Activated CD4-positive, alpha-beta T cell treated with anti-CD3 and anti-CD28 coated beads, Interleukin-2, amount 50 U/mL, for 48 hours (primary cell): ENCODE data around the gene LBX2.
A peak's percentile ranks its signal among the peaks of the same experiment; 100 is the strongest.

Experiments
- DNase-seq, 2 experiments: peaks; one replicate each; pipeline ENCODE4 v3.0.0-alpha.2; 2020

The LBX2 gene

DNA sequence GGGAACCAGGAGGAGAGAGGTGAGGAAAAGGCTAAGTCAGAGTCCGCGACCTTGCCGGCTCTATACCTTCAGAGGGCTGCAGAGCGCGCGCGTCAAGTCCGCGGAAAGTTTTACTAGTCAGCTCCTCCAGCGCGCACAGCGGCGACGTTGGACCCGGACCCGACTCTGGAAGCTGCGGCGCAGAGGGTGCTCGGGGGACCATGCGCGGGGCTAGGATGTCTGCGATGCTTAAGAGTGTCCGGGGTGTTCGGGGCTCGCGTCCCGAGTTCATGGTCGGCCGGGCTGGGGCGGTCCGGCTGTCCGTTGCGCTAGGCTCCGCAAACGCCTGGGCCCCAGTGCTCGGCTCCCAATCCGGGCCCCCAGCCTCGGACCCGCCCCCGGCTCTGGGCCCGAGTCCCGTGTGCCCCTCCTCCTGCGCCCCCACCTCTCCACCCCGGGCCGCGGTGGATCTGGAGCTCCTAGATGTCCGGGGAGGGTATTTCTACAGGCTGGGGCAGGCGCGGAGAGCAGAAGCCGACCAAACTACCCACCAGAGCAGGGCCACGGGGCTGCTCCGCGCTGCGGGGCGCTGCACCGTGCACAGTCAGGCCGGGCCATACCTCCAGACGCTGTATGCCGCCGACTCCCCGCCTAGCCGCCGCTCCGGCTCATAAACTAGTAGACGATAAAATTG lies at the start of gene LBX2:
Gene LBX2, minus strand, starts transcription at position 337 of the 673 bp plus-strand sequence. Its CDS starts 66 bp downstream, at position 271.
- peak; percentile 52 to 61 for DNase-seq

DNA sequence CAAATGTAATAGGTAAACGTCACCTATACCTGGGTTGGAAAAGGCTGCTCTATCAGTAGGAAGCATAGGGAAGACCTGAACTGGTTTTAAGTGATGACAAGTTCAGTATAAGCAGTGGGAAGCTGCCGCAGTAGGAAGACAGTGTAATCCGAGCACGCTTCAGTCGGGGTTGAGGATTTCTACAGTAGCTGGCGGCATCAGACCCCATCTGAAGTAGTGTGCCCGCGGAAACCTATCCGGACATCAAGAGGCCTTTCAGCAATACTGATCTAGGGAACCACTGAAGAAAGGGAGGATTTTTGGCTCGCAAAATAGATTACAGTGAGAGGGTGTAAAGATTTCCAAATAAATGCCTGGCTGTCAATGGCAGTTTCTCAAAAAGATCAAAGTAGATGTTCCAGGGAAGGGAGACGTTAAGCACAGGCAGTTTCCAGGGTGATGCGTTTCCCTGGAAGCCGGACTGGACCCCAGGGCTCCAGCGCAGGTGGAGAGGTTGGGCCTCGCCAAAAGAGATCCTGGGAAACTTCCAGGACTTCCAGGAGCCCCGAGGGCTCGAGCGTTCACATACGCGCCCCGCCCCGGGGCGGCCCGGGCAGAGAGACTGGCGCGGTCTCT lies 49.0 kb upstream of the LBX2 start:
- DNase-seq, result no peak

DNA sequence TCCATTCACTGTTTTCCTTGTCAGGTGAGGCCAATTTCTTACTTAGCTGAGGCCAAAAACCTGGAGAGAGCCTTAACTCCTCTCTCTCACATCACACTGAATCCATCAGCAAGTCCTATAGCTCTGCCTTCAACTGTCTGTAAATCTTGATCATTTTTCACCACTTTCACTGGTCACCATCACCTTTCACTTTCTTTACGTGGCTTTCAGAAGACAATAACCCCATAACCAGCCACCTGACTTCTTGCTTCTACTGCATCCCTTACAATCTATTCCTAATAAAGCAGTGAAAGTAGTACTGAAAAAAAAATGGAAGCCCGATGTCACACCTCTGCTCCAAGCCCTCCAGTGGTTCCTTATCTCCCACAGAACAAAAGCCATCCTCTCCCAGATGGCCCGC lies 46.6 kb upstream of the LBX2 start:
- DNase-seq, result no peak

GRCh38 chr2:74544634-74545033 lies 45.2 kb upstream of the LBX2 start:
- no peak for DNase-seq

GRCh38 chr2:74542978-74543377 lies 43.6 kb upstream of the LBX2 start:
- no peak for DNase-seq

DNA sequence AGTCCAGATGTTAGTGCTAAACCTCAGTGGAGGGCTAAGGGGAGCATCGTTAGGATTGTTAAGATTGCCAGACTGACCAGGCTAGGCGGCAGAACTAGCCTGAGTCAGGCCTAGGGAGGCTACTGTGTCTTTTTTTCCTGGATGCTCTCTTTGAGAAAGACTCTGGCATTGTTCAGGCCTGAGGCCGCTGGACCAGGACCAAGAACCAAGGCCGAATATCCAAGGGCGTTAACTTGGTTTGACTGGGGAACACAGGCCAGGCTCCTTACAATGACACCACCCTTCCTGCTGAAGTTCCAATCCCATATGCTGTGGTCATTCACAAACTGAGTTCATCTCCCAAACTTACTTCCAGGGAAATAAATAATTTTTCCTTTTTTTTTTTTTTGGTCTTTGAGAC lies 40.9 kb upstream of the LBX2 start:
- DNase-seq, result no peak

DNA sequence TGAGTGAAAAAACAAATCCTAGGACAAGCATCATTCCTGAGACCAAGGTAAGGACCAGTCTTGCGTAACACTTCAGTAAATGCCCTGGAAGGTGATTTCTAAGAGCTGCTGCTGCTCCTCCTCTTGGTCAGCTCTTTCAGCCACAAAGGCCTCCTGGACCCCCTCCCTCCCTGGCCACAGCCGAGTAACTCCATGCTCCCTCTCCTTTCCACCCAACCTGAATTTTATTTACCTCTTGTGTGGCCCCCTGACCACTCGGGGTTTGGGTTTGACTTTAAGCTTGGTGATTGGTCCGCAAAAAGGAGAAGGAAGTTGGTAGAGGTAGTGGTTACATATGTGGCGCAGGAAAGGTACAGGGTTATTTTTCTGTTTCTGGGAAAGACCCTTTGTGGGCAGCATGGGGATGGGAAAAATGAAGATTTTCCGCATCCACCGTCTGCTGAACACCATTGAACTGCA lies 39.5 kb upstream of the LBX2 start:
- no peak for DNase-seq

DNA sequence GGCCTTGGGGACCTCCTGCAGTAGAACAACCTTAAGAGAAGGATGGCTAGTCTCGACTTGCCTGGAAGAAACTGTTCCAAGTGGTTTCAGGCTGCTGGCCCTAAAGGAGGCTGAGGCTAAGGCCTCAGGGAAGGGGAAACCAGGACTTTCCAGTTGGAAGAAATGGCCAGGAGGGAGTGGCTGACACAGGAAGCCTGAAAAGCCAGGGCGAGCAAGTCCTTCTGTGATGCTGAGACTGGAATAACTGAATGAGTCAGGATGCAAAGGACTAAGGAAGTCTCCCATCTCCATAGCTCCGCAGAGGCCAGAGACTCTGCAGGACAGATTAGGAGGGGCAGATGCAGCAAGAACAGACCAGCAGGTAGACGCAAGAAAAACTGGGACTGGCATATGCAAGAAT lies 37.7 kb upstream of the LBX2 start:
- no peak for DNase-seq

DNA sequence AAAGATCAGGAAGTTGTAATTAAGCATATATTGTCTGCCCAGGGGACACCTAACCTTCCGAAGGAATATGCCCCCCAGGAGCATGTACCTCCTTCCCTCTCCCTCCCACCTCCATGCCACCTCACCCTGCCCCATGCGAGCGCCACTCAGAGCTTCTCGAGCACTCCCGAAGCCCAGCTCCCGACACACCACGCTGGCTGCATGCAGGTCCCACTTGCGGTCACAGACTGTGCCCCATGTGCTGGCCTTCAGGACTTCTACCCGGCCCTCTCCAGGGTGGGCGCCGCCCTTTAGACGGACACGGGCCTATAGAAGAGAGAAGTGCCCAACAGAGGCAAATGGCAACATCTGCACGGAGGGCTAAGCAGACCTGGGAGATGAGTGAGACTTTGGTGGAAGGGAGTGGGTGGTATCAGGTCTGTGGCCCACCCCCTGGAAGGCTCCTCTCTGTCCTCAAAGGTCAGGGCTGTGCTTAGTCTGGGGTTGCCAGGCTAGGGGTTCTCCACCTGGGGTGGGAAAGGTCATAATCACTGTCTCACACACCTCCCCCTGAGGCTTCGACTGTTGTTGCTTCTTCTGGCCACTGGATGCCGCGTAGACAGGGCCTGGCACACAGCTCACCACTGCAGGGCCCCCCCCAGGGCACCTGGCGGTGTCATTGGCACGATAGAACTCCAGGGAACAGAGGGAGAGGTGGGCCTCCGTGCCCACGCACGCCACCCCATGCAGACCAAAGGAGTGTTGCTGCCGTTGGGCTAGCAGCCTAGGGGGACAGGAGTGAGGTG lies 37.0 kb upstream of the LBX2 start:
- DNase-seq, result no peak

DNA sequence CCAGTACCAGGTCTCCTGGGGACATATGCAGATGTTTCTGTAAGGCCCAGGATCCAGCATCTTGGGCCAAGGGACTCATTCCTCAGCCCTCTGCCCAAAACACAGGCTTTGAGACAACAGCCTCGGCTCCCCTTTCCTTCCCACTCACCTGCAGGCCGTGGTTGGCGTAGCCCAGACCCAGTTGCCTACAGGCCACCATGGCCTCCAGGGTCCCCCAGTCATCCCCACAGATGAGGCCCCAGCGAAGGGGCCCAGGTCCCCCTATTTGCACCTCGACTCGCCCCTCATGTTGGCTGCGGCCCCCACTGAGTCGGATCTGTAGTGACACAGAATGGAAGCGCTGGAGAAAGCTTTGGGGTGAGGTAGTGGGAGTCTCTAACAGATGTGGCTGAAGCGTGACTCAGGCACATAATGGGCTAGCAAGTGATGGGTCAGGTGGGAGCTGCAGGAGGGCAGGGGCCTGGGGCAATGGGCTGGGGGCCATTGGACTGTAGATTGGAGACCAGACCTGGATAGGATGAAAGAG lies 36.1 kb upstream of the LBX2 start:
- no peak for DNase-seq

- DNase-seq, result no peak
Measured at GRCh38 chr2:74534411-74534810, 35.0 kb upstream of the LBX2 start.

DNA sequence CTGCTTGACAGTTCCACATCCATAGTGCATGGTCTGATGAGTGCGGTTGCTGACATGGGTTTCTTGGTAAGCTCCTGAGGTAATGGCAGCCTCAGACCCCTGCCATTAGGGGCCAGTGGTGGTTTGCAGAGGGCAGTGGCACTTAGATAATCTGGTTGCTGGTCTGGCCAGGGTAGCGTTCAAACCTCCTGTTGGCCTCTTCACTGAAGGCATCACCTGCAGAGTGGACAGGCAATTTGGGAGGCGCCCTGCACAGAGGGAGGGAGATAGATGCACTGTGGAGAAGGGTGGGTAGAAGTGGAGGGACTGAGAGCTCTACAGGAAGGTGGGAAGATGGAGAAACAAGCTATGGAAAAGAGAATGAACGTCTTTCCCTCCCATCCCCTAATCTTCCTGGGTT lies 34.1 kb upstream of the LBX2 start:
- DNase-seq, result no peak

GRCh38 chr2:74532222-74532621 lies 32.8 kb upstream of the LBX2 start:
- no peak for DNase-seq

DNA sequence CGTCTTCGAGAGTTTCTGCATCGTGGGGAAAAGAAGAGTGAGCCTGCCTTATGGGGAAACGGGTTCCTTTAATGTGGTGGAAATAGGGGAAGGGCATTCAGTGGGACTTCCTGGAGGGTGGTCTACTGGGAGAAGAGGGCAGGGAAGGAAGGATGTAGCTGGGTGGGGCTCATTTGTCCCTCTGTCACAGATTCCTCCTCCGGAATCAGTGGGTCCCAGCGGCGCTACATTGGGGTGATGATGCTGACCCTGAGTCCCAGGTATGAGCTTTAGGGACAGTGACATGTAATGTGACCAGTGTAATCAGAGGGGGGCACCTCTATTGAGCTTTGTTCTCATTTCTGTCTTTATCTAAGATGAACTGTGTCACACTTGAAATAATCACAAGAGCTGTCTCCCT lies 32.3 kb upstream of the LBX2 start:
- DNase-seq, result no peak

GRCh38 chr2:74530239-74531187 lies 31.1 kb upstream of the LBX2 start:
- peak; percentile 57 to 68 for DNase-seq

GRCh38 chr2:74529357-74530238 lies 30.2 kb upstream of the LBX2 start, which contains the start of the genes AUP1 and HTRA2:
Gene AUP1, minus strand, starts transcription at chr2:74529706. Its CDS starts 77 bp downstream, at chr2:74529629.
Gene HTRA2, plus strand, starts transcription at chr2:74529933. Its CDS starts 74 bp downstream, at chr2:74530007.
- DNase-seq, result peak; percentile 94 to 96

- DNase-seq, result peak in 1 of 2 experiments; percentile 24
Measured at GRCh38 chr2:74528600-74529356, 29.4 kb upstream of the LBX2 start.

DNA sequence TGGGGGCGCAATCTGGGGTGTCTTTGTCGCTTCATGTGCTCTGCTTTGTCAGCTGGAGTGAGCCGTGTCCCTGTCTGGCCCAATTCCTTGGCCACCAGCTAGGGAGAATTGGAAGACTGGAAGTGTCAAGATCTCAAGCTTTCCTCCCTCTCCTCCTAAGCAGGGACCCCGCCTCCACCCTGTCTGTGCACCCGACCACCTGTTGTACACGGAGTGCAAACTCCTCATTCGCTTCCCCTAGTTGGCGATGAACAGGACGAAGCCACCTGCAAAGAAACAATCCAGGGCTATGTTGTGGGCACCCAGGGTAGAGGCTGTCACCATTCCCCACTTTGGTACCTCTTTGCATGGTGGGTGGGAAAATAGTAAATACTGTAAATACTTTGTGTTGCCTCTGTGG lies 28.3 kb upstream of the LBX2 start:
- no peak for DNase-seq

DNA sequence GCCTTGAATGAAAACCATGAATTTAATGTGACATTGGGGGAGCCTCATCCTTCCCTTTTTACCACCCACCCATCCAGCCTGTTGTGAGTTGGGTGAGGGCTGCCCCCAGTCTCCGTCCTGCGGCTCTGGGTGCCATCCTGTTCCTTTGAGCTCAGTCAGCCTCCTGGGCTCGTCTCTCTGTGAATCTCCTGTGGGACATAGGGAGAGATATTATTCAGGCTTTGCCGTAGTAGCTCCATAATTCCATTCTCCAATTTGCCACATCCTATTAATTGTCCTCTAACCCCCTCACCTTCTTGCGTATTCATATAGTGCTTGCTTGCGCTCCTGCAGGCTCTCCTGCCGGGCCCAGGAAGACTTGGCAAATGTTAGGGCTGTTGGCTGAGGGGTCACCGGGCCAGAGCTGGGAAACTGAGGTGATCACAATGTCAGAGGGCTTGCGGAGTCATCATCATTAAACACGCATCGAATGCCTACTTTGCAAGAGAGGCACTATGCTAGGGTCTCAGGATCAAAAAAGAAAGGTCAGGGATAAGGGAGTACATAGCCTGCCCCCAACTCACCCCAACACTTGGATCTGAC lies 27.3 kb upstream of the LBX2 start:
- no peak for DNase-seq
